HG03565 (cell line): Measurements from ENCODE around the gene SMARCD3.

ENCODE experiments used
- ATAC-seq: cut with Tn5 transposase; IDR thresholded peaks from one replicate; pipeline ENCODE4 v1.9.1; 2021; ENCODE audit warnings: mild to moderate bottlenecking, moderate library complexity; ENCODE audit not compliant: unreplicated experiment

Gene SMARCD3

GRCh38 chr7:151272877-151273276 is 24.4 kb upstream of the SMARCD3 start:
- no peak for ATAC-seq

DNA sequence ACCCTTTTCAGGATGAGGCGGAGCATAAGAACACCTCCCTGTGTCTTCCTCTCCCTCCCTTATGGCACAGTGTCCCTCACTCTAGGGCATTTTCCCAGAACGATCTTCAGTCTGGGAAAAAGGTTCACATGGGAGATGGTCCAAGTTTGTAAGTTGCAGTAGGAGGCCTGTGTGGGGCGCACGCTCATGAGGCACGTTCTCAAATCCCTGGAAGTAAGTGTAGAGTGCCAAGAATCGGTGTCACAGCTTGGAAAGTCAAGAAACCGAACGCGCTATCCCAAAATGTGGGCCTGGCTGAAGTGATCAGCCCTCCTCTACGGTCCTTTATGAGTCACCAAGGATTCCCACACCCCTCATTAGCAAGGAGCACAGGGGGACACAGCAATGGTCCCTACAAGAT is 23.9 kb upstream of the SMARCD3 start:
- no peak for ATAC-seq

- ATAC-seq = no peak
Observed at GRCh38 chr7:151271699-151272355, 23.3 kb upstream of the SMARCD3 start.

GRCh38 chr7:151269511-151269910 is 21.0 kb upstream of the SMARCD3 start:
- no peak for ATAC-seq

DNA sequence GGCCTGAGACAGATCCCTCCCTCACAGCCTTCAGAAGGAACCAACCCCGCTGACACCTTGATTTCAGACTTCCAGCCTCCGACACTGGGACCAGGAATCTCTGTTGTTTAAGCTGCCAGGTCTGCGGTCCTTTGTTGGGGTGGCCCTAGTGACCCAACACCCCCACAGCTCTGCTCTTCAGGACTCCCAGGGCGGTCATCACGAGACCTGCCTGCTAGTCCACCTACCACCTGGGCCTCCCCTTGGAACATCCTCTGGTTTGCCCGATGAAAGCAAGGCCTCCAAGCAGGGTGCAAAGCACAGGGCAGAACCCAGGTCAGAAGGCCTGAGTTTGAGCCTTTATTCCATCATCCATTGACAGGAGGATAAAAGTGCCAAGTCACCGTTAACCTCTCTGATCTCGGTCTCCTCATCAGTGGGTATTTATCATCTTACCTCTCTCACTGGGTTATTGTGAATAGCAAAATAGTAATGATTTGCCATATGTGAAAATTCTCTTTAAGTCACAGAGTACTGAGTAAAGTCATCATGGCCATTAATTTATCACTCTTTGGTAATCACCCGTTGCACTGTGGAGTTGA is 16.9 kb upstream of the SMARCD3 start:
- ATAC-seq = no peak

- no peak for ATAC-seq
Observed at GRCh38 chr7:151264615-151265014, 16.1 kb upstream of the SMARCD3 start.

- ATAC-seq = no peak
Observed at GRCh38 chr7:151261529-151261928, 13.0 kb upstream of the SMARCD3 start.

DNA sequence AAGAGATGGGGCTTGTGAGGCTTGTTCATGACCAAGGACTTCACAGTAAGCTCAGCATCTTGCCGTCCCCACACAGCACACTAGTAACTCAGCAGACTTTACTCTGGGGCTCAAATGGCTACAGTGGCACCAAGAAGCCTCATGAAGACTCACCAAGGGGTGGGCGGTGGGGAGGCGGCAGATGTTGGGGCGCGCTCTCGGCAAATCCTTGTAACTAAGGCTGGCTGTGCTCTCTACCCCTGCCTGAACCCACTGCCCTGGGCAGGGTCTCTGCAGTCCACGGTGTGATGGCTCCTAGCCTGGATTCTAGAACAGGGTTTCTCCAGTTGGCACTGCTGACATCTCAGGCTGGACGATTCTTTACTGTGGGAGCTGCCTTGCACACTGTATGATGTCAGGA is 12.4 kb upstream of the SMARCD3 start:
- ATAC-seq = no peak

DNA sequence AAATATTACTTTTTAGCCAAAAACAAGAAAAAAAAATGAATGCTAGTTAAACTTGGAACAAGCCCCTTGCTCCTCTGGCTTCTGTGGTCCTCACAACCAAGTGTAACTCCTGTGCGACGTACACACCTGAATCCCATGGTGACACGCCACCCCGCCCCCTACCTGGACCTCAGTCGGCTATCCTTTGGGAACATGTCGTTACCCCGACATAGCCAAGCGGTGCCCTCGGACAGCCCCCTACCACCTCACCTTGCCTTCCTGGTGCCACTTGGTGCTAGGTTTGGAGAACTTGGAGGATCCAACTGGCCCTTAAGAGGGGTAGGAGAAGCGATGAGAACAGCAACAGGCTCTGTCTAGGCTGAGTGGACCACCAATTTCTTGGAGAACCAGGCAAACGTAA is 12.0 kb upstream of the SMARCD3 start:
- no peak for ATAC-seq

GRCh38 chr7:151257990-151258389 is 9.5 kb upstream of the SMARCD3 start:
- ATAC-seq = no peak

DNA sequence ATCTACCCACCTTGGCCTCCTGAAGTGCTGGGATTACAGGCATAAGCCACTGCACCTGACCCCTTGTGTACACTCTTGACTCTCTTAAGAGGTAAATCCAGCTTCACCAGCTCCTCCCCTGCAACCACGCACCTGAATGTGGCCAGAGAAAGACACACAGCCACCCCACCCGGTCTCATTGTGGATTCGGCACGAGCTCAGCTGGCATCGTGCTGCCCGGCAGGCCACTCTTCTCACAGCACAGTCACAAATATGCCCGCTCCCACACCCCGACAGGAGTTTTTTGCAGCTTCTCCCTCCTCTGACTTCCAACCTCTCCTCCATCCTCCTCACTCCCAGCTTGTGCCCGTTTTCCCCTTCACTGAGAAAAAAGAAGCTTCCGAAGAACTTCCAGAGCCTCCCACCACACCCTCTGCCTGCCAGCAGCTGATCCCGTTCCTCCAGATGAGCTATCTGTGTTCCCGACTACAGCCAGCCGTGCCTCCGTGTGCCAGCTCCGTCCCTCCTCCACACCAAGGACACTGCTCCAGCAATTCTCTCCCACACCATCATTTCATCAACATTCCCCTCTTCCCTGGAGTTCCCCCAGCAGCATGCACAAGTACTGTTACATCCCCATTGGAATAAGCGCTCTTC is 8.0 kb upstream of the SMARCD3 start:
- ATAC-seq = no peak

- no peak for ATAC-seq
Observed at GRCh38 chr7:151255390-151255789, 6.9 kb upstream of the SMARCD3 start.

DNA sequence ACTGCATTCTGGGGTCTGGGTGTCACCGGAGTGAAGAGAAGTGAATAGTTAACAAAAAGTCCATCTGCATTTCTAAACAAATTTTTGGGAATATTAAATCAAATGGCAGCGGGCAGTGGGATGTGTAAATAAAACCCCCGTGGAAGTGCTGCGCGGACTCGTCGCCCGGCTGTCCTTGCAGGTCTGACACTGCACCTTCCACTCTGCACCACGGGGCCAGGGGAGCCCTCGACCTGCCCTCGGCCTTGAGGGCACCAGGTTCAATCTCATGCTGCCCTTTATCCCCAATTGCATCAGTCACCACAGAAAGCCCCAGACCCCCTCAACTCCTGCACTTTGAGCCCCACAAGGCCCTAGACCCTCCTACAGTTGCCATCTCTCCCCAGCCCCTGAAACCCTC is 6.4 kb upstream of the SMARCD3 start:
- ATAC-seq = no peak

DNA sequence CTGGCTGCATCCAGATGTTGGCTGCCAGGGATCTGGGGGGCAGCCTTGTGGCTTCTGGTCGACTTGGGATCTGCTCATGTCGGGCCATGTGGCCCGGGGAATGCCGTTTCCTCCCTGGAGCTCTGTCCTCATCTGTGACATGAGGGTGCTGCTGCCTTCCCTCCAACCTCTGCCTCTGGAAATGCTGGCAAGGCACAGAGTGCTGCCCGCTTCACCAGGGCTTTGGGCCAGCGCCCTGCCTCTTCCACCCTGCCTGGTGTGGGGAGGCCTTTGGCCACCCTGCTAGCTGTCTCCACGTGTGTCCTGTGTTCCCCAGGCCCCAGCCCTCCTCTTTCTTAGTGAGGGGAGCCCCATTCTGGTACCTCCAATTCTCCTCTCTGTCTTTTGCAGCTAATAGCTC is 5.8 kb upstream of the SMARCD3 start:
- ATAC-seq = no peak

DNA sequence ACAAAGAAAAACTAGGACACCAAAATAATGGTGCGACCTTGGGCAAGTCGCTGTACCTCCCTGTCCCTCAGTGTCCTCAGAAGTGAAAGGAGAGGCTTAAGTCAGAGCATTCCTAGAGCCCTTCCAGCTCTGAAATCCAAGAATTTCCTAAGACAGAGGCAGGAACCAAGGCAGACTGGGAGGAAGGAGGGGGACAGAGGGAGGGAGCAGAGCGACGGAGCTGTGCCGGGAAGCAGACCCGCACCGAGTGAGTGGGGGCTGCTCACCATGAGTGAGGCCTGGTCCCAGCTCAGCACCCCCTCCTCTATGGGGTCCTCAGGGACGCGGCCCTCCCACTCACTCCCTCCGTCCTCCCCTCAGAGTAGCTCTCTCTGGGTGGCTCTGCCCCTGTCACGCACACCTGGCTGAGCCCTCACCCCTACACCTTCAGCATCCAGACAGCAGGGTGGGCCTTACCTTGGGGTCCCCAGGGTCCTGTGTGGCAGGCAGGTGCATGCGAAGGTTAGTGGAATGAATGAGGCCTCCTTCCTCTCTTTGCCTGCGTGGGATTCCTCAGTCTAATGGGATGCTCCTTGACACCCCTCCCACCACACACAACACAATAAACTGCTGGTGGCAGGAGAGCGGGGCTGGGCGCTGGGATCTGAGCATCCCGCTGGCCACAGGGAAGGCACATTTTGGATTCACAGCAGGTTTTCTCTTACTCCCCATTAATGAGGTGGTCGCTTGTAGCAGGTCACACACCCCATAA is 4.6 kb upstream of the SMARCD3 start:
- ATAC-seq = no peak

GRCh38 chr7:151252561-151252835 is 4.0 kb upstream of the SMARCD3 start:
- ATAC-seq = no peak

DNA sequence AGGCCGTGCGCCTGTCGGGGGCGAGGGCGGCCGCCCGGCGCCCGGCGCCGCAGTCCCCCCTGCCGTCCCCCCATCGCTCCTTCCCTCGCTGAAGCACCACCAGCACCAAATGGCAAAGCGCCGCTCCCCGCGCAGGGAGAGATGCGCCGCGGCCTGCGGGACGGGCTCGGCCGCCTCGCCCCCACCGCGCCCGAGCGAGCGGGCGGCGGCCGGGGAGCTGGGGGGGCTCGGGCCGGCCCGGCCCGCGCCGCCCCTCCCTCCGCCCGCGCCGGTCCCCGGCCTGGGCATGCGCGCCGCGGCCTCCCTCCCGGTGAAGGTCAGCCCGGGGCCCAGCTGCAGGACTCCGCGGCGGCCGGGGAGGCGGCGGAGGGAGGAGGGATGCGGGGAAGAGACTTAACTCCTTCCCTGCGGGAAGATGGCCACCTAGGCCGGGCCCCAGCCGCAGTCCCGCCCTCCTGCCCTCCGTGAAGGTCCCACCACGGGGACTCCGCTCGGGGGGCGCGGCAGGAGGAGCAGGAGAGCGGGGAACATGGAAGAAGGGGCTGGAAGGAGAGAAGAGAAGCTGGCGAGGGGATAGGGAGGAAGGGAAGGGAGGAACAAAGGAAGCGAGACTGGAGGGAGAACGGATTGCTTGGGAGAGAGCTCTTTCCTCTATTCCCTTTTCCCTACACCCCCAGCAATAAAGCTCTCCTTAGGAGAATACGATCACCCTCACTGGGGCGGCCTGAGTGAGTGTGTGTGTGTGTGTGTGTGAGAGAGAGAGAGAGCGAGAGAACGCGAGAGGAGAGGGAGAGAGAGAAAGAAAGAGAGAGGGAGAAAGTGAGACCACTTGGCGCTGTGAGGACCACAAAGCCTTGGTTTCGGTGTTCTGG is 3.4 kb upstream of the SMARCD3 start:
- no peak for ATAC-seq

DNA sequence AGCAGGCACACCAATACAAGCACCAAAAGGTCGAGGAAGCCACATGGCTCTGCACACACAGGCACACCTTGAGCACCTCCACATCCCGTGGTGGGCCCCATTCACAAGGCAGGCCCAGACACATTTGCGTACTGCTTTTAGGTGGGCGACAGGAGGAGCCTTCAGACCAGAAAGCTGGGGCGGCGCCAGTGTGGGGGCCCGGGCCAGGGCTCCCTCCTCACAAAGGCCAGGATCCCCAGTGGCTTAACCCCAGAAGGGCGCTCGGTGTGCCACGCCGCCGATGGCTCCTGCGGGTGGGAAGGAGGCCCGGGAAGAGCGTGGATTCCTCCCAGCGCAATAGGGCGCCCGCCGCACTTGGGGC is 2.8 kb upstream of the SMARCD3 start:
- no peak for ATAC-seq

- no peak for ATAC-seq
Observed at GRCh38 chr7:151250181-151251132, 2.0 kb upstream of the SMARCD3 start.

DNA sequence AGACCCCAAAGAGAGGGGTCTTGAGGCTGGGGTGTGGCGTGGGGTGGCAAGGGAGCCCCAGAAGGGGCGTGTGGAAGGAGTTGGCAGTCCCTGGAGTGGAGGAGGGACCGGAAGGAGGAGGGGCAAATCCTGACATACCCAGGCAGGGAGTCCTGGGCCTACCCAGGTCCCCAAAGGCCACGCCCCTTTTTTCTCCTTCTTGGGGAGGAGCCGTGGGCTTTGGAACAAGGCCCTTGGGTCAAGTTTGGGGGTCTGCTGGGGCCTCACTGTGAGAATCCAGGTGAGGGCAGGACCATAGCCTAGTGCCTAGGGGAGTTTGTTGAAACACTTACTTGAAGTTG is 1.2 kb upstream of the SMARCD3 start:
- no peak for ATAC-seq
